HEK293 (cell line): ENCODE data around the gene AK5.

Experiments
- CTCF ChIA-PET: fragments of 350-600 bp; formaldehyde crosslinking; extraction: SDS; loops from one replicate; lab custom pipeline; 2021; ENCODE audit warnings: antibody characterized with exemption; lab: Yijun Ruan, JAX
- POLR2A ChIA-PET: fragments of 300-600 bp; formaldehyde crosslinking; extraction: SDS; loops from one replicate; lab custom pipeline; 2020; ENCODE audit warnings: antibody characterized with exemption, inconsistent platforms; lab: Yijun Ruan, JAX
- H3K27ac ChIP-seq: fragments of 200-500 bp; sonication (Bioruptor generic); 2 replicates; pipeline ENCODE4 v1.5.1; 2014; ENCODE audit warnings: low read depth, low read length, control low read depth, inconsistent platforms; ENCODE audit errors: extremely low read depth
- H3K36me3 ChIP-seq, 2 experiments: fragments of 200-500 bp in 1 of 2; sonication (Bioruptor generic) in 1 of 2; 1 replicate in 1 of 2; 2 replicates in 1 of 2; pipeline ENCODE4 v1.5.1; 2014 to 2017; ENCODE audit warnings: inconsistent platforms in 2 of 2, low read length in 2 of 2; ENCODE audit not compliant: control insufficient read depth in 2 of 2, insufficient read depth in 1 of 2
- H3K4me1 ChIP-seq: fragments of 200-500 bp; sonication (Bioruptor generic); 2 replicates; pipeline ENCODE4 v1.5.1; 2014; ENCODE audit warnings: mild to moderate bottlenecking, low read length, inconsistent platforms; ENCODE audit not compliant: control insufficient read depth, insufficient read depth
- H3K4me3 ChIP-seq: 2 replicates; pipeline ENCODE4 v1.5.1; 2011; ENCODE audit warnings: low read depth, mild to moderate bottlenecking, control low read depth, low read length, moderate library complexity
- H3K9me3 ChIP-seq: fragments of 200-500 bp; sonication (Bioruptor generic); 2 replicates; pipeline ENCODE4 v1.5.1; 2014; ENCODE audit warnings: low read depth, low read length, inconsistent platforms; ENCODE audit not compliant: control insufficient read depth, insufficient read depth
- EGR2 ChIP-seq: fragments of 450-650 bp; formaldehyde crosslinking; IDR thresholded peaks from 2 replicates; pipeline ENCODE4 v1.5.1; 2016; ENCODE audit warnings: low read depth, missing biosample characterization, missing genetic modification characterization
- HOXA7 ChIP-seq: sonication (generic); formaldehyde crosslinking; IDR thresholded peaks from 2 replicates; pipeline ENCODE4 v1.8.1; 2022; ENCODE audit warnings: missing genetic modification reagents, borderline replicate concordance
- OSR2 ChIP-seq: fragments of 450-650 bp; formaldehyde crosslinking; IDR thresholded peaks from 2 replicates; pipeline ENCODE4 v1.5.1; 2016; ENCODE audit warnings: missing biosample characterization, missing genetic modification characterization
- SCRT1 ChIP-seq: fragments of 450-650 bp; formaldehyde crosslinking; IDR thresholded peaks from 2 replicates; pipeline ENCODE4 v1.5.1; 2016; ENCODE audit warnings: missing biosample characterization, missing genetic modification characterization, borderline replicate concordance
- SP2 ChIP-seq: fragments of 450-650 bp; formaldehyde crosslinking; IDR thresholded peaks from 2 replicates; pipeline ENCODE4 v1.5.1; 2016; ENCODE audit warnings: missing biosample characterization, missing genetic modification characterization
- WT1 ChIP-seq: fragments of 450-650 bp; formaldehyde crosslinking; IDR thresholded peaks from 2 replicates; pipeline ENCODE4 v1.5.1; 2016; ENCODE audit warnings: missing biosample characterization, missing genetic modification characterization
- ZBTB17 ChIP-seq: fragments of 450-650 bp; formaldehyde crosslinking; IDR thresholded peaks from 2 replicates; pipeline ENCODE4 v1.5.1; 2016; ENCODE audit warnings: missing biosample characterization, missing genetic modification characterization
- ZFP3 ChIP-seq: fragments of 450-650 bp; formaldehyde crosslinking; IDR thresholded peaks from 2 replicates; pipeline ENCODE4 v1.5.1; 2016; ENCODE audit warnings: low read depth, missing biosample characterization, missing genetic modification characterization
- ZNF121 ChIP-seq: fragments of 450-650 bp; formaldehyde crosslinking; IDR thresholded peaks from 2 replicates; pipeline ENCODE4 v1.5.1; 2016; ENCODE audit warnings: missing biosample characterization, missing genetic modification characterization
- ZNF24 ChIP-seq: fragments of 450-650 bp; formaldehyde crosslinking; IDR thresholded peaks from 2 replicates; pipeline ENCODE4 v1.5.1; 2016; ENCODE audit warnings: missing biosample characterization, missing genetic modification characterization
- ZNF596 ChIP-seq: fragments of 450-650 bp; IDR thresholded peaks from 2 replicates; pipeline ENCODE4 v1.5.0; 2018; ENCODE audit warnings: missing biosample characterization, mild to moderate bottlenecking, missing genetic modification characterization, moderate library complexity
- ZNF768 ChIP-seq: fragments of 450-650 bp; formaldehyde crosslinking; IDR thresholded peaks from 2 replicates; pipeline ENCODE4 v1.5.1; 2018; ENCODE audit warnings: missing biosample characterization, mild to moderate bottlenecking, missing genetic modification characterization
- ZNF830 ChIP-seq: fragments of 450-650 bp; IDR thresholded peaks from 2 replicates; pipeline ENCODE4 v1.5.0; 2018; ENCODE audit warnings: missing biosample characterization, missing genetic modification characterization, low read depth, mild to moderate bottlenecking, moderate library complexity
- ZSCAN23 ChIP-seq: fragments of 450-650 bp; formaldehyde crosslinking; IDR thresholded peaks from 2 replicates; pipeline ENCODE4 v1.5.1; 2016; ENCODE audit warnings: missing biosample characterization, missing genetic modification characterization
- TF ChIP-seq, protein P1 (sequence below): fragments of 450-650 bp; formaldehyde crosslinking; IDR thresholded peaks from 2 replicates; pipeline ENCODE4 v1.5.1; 2016; ENCODE audit warnings: missing biosample characterization, missing genetic modification characterization
- TF ChIP-seq, protein P2 (sequence below): fragments of 450-650 bp; formaldehyde crosslinking; IDR thresholded peaks from 2 replicates; pipeline ENCODE4 v1.5.1; 2017; ENCODE audit warnings: missing biosample characterization, missing genetic modification characterization
- TF ChIP-seq, protein P3 (sequence below): fragments of 450-650 bp; formaldehyde crosslinking; IDR thresholded peaks from 2 replicates; pipeline ENCODE4 v1.5.1; 2017; ENCODE audit warnings: missing biosample characterization, missing genetic modification characterization

The AK5 gene

GRCh38 chr1:77509898-77510297 is 228.1 kb downstream of the AK5 start:
- H3K27ac ChIP-seq, result no peak overlapping the region
- H3K4me1 ChIP-seq, result no peaks in the 10 kb centered on the region
- CTCF ChIA-PET, result interaction anchor here (0.6 kb wide), 2 partner anchors 20 to 912 kb away, joined by 3 read pairs; no protein-coding TSS in a partner anchor
- TF ChIP-seq ZNF830 (tag by site-specific recombination) (no peak), HOXA7 (CRISPR knock-in tag) (no peak), ZNF596 (tag by site-specific recombination) (no peak), WT1 (no peak), ZSCAN23 (tag by site-specific recombination) (no peak), ZNF121 (no peak), SCRT1 (tag by site-specific recombination) (no peak), EGR2 (no peak), OSR2 (tag by site-specific recombination) (no peak)
- TF ChIP-seq, protein P1, sequence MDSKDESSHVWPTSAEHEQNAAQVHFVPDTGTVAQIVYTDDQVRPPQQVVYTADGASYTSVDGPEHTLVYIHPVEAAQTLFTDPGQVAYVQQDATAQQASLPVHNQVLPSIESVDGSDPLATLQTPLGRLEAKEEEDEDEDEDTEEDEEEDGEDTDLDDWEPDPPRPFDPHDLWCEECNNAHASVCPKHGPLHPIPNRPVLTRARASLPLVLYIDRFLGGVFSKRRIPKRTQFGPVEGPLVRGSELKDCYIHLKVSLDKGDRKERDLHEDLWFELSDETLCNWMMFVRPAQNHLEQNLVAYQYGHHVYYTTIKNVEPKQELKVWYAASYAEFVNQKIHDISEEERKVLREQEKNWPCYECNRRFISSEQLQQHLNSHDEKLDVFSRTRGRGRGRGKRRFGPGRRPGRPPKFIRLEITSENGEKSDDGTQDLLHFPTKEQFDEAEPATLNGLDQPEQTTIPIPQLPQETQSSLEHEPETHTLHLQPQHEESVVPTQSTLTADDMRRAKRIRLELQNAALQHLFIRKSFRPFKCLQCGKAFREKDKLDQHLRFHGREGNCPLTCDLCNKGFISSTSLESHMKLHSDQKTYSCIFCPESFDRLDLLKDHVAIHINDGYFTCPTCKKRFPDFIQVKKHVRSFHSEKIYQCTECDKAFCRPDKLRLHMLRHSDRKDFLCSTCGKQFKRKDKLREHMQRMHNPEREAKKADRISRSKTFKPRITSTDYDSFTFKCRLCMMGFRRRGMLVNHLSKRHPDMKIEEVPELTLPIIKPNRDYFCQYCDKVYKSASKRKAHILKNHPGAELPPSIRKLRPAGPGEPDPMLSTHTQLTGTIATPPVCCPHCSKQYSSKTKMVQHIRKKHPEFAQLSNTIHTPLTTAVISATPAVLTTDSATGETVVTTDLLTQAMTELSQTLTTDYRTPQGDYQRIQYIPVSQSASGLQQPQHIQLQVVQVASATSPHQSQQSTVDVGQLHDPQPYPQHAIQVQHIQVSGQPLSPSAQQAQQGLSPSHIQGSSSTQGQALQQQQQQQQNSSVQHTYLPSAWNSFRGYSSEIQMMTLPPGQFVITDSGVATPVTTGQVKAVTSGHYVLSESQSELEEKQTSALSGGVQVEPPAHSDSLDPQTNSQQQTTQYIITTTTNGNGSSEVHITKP (tag by site-specific recombination), result no peak
- TF ChIP-seq, protein P2, sequence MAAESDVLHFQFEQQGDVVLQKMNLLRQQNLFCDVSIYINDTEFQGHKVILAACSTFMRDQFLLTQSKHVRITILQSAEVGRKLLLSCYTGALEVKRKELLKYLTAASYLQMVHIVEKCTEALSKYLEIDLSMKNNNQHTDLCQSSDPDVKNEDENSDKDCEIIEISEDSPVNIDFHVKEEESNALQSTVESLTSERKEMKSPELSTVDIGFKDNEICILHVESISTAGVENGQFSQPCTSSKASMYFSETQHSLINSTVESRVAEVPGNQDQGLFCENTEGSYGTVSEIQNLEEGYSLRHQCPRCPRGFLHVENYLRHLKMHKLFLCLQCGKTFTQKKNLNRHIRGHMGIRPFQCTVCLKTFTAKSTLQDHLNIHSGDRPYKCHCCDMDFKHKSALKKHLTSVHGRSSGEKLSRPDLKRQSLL (tag by site-specific recombination), result no peak
- TF ChIP-seq, protein P3, sequence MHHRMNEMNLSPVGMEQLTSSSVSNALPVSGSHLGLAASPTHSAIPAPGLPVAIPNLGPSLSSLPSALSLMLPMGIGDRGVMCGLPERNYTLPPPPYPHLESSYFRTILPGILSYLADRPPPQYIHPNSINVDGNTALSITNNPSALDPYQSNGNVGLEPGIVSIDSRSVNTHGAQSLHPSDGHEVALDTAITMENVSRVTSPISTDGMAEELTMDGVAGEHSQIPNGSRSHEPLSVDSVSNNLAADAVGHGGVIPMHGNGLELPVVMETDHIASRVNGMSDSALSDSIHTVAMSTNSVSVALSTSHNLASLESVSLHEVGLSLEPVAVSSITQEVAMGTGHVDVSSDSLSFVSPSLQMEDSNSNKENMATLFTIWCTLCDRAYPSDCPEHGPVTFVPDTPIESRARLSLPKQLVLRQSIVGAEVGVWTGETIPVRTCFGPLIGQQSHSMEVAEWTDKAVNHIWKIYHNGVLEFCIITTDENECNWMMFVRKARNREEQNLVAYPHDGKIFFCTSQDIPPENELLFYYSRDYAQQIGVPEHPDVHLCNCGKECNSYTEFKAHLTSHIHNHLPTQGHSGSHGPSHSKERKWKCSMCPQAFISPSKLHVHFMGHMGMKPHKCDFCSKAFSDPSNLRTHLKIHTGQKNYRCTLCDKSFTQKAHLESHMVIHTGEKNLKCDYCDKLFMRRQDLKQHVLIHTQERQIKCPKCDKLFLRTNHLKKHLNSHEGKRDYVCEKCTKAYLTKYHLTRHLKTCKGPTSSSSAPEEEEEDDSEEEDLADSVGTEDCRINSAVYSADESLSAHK, result no peak
- TF ChIP-seq, all 188 proteins: peak for 0
- POLR2A ChIA-PET, result no interaction called here
- Histone ChIP-seq H3K9me3 (no peaks in the 10 kb centered on the region), H3K4me3 (no peak overlapping the region), H3K36me3 (no peaks in the 10 kb centered on the region)

DNA sequence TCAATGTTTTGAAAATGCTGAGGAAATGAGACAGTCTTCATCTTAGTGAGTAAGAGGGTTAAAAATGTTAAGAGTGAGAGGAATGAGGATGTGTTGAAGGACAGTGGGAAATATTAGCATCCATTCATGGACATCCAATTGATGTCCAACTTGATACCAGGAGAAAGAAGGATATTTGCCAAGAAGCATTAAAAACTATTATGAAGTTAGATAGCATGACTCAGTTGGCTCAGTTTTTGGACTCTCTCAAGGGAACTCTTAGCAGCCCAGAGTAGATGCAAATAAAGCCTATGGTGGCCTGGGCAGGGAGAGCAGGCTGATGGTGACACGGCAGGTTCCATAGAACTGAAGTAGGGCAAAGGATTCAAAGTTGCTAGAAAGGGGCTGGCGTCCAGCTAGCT is 229.6 kb downstream of the AK5 start:
- TF ChIP-seq ZFP3 (no peak), SP2 (no peak), ZNF768 (tag by site-specific recombination) (no peak), ZBTB17 (tag by site-specific recombination) (no peak), ZNF24 (tag by site-specific recombination) (no peak)
- CTCF ChIA-PET, result interaction anchor here (0.6 kb wide), 1 partner anchor 75 kb away, joined by 3 read pairs; no protein-coding TSS in a partner anchor
- H3K27ac ChIP-seq, result no peak overlapping the region
- no peaks in the 10 kb centered on the region for H3K4me1 ChIP-seq
- no peak overlapping the region for H3K4me3 ChIP-seq
- POLR2A ChIA-PET, result no interaction called here
- H3K36me3 ChIP-seq, result no peaks in the 10 kb centered on the region
- H3K9me3 ChIP-seq, result no peaks in the 10 kb centered on the region
